HG03175 (cell line): ENCODE measurements around the gene SURF6.
A peak's percentile ranks its signal among the peaks of the same experiment; 100 is the strongest.
"Not testable (repeated sequence)": the region's sequence is repeated elsewhere in the genome, so short reads cannot be mapped to it uniquely, and the experiment has no call there.

Experiments used
- ATAC-seq: cut with Tn5 transposase; IDR thresholded peaks from one replicate; pipeline ENCODE4 v1.9.1; 2021; ENCODE audit warnings: mild to moderate bottlenecking, moderate library complexity; ENCODE audit not compliant: unreplicated experiment

The SURF6 gene

DNA sequence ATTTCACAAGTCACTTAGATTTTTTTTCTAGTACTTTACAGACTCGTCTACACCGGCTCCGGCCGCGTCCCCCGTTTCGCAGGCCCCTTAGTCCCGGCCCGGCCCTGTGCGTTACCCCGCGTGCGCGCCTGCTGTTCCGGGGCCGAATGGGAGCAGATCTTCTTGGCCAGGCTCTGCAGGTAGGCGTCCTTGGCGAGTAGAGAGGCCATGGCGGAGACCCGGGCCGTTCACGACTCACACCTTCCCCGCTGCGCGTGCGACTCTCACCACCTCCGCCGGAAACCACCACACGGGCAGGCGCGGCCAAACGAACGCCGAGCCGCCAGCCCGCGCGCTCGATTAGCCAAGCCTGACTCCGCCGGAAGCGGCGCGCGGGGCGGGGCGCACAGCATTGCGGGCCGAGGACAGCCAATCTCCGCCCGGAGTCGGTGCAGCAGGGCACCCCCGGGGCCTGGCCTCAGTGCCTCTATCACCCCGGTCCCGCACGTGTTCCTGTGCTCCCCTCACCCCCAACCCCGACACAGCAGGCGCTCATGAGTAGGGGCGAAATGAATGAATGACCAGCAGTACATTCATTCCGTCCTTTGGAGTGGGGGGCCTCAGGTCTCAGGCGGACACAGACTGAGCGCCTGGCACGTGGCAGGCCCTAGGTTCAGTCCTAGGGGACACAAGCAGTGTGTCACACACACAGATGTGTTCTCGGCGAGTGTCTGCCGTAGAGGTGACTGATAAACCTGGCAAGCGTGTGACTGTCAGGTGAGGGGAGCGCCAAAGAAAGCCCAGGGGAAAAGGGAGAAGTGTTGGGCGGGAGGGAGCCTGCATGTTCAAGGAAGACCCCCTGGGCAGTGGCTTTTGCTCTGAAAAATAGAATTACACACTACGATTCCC is at the start of gene SURF6:
TSS of gene SURF6 (minus strand) at position 265 of the 888 bp plus-strand sequence. CDS start at position 209, 56 bp downstream.
- ATAC-seq = peak; percentile 84

DNA sequence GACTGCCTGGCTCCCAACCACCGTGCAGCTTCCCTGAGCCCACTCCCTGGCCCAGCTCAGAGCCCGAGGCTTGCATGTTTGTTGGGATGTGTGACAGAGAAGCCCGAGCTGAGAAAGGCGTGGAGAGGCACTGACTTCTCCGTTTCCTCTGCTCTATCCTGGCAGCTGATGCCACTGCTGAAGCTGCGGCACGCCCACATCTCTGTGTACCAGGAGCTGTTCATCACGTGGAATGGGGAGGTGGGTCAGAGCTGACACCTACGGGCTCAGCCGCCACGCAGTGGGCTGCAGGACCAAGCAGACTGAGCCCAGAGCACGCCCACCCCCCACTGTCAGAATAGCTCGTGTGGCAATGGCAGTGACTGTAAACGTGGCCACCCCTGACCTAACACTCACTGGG is 49.5 kb upstream of the SURF6 start:
- ATAC-seq = no peak

DNA sequence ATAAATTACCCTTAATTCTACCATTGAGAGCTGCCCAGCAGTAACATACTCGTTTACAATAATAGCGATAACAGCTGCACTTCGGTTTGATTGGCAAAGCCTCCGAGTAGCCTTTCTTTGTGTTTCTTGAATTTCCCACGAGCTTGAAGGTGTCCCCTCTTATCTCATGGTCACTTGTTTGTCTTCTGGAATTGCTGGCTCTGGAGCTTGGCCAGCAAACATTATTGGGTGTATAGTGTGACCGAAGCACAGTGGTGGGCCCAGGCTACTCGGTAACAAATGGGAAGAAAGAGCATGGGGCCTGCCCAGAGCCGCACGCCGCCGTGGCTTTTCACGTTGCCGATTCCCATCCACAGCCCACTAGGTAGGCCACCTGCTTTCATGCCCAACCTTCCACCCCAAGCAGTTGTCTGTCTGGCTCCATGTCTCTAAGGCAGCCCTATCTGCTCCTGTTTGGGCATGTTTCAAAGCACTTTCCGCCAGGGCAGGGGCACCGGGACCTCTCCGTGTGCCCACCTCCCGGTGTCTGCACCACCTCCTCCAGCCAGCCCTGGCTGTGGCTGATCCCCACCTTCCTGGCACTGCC is 48.8 kb upstream of the SURF6 start:
- no peak for ATAC-seq

DNA sequence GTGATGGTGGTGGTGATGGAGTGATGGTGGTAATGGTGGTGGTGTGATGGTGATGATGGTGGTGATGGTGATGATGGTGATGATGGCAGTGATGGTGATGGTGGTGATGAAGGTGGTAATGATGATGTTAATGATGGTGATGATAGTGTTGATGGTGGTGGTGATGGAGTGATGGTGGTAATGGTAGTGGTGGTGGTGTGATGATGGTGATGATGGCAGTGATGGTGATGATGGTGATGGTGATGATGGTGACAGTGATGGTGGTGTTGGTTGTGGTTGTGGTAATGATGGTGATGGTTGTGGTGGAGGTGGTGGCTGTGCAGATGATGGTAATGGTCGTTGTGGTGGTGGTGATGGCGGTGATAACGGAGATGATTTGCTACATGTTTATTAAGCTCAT is 47.5 kb upstream of the SURF6 start:
- no peak for ATAC-seq

DNA sequence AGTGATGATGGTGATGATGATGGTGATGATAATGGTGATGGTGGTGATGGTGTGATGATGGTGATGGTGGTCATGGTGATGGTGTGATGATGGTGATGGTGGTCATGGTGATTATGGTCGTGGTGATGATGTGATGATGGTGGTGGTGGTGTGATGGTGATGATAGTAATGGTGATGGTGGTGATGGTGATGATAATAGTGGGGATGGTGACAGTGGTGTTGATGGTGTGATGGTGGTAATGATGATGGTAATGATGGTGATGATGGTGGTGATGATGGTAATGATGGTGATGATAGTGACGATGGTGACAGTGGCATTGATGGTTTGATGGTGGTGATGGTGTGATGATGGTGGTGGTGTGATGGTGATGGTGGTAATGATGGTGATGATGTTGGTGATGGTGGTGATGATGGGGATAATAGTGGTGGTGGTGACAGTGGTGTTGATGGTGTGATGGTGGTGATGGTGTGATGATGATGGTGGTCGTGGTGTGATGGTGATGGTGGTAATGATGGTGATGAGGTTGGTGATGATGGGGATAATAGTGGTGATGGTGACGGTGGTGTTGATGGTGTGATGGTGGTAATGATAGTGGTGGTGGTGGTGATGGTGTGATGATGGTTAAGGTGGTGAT is 46.6 kb upstream of the SURF6 start:
- no peak for ATAC-seq

DNA sequence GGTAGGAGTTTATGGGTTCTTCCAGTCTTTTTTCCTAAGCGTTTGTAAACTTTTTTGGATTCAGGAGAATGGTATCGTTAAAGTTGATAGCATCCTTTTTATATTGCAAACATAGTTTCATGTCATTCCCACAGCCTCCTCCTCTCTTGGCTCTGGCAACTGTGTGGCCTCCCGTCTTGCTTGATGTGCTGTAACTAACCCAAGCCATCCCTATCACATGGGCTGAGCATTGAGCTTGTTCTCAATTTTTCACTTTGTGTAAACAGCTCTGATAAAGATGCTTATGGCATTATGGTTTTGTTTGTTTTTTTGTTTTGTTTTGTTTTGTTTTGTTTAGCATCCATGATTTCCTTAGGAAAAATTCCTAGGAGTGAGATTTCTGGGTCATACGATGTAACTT is 44.7 kb upstream of the SURF6 start:
- ATAC-seq = no peak

DNA sequence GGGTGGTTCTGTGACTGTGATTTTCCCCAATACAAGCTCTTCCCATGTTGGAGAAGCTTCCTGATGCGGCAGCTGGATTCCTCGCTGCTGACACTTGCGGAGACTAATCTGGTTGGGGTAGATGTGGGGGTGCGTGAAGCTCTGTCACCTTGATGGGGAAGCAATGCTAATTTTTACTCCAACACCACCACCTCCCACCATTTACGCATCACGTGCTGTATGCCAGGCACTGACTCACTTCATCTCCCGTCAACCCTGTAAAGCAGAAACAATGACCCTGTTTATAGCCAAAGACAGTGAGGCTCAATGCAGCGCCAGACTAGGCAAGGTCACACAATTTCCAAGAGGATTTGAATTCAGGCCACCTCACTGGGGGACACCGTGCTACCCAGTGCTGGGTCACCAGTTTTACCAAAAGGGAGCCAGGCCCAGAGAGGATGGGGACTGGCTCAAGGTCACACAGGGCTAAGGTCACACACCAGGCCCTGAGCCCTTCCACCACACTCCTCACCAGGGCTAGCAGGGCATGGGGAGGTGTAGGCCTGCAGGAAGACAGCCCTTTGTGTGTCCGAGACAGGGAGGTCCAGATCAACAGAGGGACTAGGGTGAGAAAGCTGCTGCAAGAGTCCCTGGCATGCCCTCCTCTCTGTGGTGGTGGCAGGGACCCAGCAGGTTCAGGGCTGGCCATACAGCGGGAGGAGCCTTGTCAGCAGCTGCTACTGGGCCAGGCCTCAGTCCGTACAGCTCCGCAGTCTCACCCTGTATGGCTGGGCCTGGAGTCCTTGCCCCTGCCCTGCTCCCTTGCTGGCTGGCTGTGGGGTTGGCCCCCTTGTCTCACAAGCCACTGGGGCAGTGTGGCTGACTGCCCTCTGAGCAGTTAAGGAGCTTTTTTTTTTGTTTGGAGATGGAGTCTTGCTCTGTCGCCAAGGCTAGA is 43.4 kb upstream of the SURF6 start:
- no peak for ATAC-seq

DNA sequence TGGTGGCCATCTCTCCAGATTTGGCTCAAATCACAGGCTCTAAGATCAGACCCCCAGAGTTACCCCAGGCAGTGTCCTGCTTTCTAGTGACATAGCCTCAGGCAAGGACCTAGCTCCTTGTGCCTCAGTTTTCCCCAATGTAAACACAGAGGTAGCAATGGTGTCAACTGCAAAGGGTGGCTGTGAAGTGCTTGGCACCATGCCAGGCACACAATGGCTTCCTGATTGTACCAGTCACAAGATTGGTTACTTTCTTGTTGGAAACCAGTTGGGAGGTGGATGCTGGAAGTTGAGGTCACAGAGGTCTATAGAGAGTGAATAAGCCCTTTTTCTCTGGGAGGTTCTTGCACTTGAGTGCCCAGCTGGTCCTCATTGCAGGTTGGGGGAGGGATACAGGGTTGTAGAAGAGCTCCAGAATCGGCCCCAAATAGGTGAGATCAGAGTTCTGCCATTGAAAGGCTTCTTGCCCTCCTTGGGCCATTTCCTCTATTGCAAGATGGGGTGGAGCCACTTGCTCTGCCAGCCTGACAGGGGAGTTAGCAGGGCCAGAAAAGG is 42.5 kb upstream of the SURF6 start:
- no peak for ATAC-seq

DNA sequence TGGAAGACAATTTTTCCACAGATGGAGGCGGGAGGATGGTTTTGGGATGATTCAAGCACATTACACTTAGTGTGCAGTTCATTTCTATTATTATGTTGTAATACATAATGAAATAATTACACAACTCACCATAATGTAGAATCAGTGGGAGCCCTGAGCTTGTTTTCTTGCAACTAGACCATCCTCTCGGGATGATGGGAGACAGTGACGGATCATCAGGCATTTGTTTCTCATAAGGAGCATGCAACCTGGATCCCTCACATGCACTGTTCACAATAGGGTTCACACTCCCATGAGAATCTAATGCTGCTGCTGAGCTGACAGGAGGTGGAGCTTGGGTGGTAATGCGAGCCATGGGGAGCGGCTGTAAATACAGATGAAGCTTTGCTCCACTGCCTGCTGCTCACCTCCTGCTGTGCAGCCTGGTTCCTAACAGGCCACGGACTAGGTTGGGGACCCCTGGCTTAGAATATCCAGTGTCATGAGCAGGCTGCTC is 41.8 kb upstream of the SURF6 start:
- ATAC-seq = no peak

DNA sequence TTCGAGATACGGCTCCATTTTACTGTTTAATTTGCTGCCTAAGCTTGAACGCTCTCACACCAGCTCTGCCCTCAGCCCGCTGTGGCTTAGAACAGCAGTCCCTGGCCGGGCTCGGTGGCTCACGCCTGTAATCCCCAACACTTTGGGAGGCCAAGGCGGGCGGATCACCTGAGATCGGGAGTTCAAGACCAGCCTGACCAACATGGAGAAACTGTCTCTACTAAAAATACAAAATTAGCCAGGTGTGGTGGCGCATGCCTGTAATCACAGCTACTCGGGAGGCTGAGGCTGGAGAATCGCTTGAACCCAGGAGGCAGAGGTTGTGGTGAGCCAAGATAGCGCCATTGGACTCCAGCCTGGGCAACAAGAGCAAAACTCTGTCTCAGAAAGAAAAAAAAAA is 41.3 kb upstream of the SURF6 start:
- ATAC-seq = not testable (repeated sequence)

DNA sequence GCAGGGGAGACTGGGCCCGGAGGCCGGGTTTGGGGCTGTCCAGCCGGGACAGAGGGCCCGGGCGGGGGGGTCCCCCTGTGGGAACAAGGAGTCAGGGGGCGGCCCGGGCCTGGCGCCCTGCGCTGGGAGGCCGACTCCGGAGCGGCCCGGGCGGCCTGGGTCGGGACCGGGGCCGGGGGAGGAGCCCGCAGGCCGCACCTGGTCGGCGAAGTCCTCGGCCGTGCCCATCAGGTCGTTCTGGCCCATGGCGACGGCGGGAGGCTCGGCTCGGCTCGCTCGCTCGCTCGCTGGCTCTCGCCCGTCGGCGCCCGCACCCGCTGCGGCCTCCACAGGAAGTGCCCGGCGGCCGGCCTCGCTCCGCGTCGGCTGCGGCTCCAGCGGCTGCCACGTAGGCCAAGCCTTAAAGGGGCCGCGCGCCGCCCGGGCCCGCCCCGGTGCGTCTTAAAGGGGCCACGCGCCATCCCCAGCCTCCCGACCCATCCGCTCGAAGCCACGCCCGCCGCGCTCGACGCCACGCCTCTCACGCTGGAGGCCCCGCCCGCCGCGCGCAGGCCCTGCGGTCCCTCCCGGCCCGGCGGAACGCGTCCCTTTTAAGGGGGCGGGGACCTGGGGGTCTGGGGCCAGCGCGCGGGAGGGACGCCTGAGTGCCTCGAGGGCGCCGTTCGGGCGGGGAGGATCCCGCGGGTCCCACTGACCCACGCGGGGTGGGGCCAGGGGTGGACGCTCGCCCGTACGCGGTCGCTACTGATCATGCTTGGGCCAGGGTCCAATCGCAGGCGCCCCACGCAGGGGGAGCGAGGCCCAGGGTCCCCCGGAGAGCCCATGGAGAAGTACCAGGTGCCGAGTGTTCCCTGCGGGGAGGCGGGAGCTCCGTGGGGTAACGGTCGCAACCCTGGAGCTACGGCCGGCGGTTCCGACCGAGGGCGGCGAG is 40.0 kb upstream of the SURF6 start, which contains the start of the genes STKLD1 and SURF4:
TSS of gene STKLD1 (plus strand) at position 643 of the 931 bp plus-strand sequence. CDS start at position 751, 108 bp downstream.
TSS of gene SURF4 (minus strand) at position 337 of the 931 bp plus-strand sequence. CDS start at position 246, 91 bp downstream.
- ATAC-seq = peak; percentile 89

DNA sequence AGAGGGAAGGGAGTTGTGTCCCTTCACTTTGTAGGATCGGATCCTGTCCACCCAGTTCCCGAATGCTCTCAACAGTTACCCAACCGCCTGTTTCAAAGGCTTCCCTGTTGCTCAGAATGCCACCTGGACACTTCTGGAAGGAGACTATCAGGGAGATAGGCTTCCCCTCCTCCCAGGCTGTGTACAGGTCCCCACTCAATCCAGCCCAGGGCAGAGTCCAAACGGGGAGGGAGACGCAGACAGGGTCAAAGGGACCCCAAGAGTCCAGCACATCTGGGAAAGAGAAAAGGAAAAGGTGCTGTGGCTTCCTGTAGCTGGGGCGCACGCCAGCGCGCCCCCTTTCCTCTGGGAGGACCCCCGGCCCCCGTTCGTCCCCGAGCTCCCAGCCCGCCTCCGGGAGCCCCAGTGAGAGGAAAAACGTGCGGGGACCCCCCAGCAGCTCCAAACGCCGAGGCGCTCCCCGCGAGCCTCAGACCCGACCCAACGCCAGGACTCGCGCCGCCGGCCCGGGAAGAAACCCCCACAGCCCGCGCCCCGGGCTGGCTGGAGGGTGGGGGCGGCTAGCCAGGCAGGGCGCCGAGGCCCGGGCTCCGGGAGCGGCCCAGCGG is 39.2 kb upstream of the SURF6 start:
- ATAC-seq = peak; percentile 21

DNA sequence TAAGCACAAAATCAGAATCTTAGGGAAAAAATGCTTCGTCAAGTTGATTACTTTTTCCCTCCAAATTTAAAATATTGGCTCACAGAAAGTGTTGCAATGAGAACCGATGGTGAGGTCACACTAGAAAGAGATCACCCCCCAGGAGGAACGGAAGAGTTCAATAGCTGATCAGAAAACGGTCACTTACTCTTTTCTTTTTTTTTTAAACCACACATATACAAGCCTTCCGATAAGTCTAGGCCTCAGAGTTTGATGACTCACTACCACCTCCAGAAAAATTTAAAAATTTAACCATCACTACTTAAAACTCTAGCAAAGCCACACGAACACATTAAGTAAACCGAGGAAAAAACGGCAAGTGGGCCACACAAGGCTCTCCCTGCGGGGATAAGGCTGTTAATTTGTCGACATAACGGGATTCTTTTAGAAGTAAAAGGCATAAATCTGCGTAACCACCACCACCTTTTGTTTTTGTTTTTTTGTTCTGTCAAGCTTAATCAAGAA is 38.7 kb upstream of the SURF6 start:
- ATAC-seq = no peak

DNA sequence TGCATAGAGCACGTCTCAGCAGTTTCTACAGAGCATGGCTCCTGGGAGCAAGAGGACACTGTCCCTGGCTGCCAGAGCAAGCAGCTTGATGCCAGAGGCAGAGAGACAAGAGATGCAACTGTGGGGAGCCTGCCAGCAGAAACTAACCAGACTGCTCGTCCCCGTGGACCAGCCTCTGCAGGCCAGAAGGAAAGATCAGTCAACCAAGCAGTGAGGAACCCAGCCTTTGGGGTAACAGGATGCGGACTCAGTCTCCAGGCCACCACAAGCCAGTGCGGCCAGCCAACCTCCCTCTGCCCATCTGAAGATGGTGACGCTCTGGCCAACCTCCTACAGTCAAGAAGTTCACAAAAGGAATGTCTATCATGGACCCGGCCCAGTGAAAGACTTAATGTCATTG is 36.2 kb upstream of the SURF6 start:
- no peak for ATAC-seq

DNA sequence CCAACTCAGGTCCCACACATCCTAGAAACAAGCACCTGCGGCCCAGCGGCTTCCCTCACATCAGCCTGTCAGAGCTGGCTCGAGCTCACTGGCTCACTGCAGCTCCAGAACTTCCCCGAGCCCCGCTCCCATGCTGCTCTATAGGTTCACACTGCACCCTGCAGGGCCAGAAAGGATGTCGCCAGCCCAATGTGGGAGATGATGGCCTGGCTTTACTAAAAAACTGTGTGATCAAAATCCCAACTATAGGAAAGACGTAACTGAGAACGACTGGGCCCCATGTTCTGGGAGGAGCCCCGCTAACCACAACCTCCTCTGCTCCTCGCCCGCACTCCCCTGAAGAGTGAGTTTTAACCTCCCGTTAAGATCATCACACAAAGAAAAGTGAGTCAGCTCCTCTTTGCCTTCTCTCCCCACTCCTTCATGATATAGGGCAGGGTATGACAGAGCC is 35.3 kb upstream of the SURF6 start:
- ATAC-seq = no peak

DNA sequence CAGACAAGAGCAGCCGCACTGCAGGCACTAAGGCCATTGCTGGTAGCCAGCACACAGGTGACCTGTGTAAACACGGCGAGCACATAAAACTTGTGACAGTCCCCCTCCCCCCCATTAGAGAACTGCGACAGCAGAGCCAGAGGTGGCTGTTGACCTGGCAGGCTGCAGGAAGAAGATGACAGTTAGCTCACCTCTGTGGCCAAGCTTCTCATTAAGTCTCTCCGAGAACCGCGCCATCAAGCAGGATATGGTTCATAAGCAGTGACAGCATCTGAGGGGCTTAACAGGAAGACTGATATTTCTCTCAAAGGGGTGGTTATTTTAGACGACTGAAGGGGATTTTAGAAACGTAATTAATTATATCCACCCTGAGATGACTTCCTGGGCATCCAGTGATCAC is 34.7 kb upstream of the SURF6 start:
- ATAC-seq = no peak

DNA sequence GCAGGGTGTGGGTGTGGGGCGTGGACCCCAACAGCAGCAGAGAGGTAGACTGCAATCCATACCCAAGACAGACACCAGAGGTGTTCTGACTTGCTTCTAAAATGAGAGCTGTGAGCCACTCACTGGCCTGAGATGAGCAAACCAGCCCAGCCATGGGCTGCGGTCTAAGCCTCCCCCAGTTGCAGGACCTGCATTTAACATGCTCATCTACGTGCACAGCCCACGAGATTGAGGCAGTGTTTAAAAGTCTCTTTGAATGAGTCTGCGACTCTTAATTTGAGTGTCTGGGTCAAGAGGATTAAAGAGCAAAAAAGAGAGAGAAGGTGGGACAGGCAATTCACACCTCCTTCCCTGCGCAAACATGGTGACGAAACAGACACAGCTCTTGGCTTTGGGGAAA is 33.9 kb upstream of the SURF6 start:
- ATAC-seq = no peak

DNA sequence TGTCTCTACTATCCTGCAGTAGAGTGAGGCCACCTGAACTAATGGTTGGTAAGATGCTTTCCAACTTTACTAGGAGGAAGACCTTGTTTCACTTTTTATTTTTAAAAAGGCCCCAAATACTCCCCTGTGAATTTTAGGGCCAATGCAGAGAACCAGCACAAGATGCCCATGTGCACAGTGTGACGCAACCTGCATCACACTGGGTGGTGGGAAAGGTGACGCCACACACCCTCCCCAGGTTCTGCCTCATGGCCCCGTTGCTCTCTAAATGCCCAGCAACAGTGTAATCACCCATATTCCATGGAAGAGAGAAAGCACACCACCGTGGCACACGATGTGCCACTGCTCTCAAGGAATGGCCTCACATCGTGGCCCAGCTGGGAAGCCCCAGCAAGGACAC is 33.4 kb upstream of the SURF6 start:
- no peak for ATAC-seq
